ENCODE results near the gene TLR8.

The TLR8 gene

GRCh38 chrX:12906046-12906761 lies at the start of gene TLR8:
Gene TLR8, plus strand, starts transcription at chrX:12906620. Its CDS starts 87 bp downstream, at chrX:12906707.
- no peak for ATAC-seq
- no peak for TF ChIP-seq ZFP3 (CRISPR knock-in tag; IDR thresholded peaks at IDR 0.05)
- no peak for TF ChIP-seq OSR1 (CRISPR knock-in tag; IDR thresholded peaks at IDR 0.05)
- TF ChIP-seq ZNF565 (CRISPR knock-in tag; conservative IDR thresholded peaks at IDR 0.05; ENCODE audit: low read depth): no peak
- TF ChIP-seq ZFP30 (CRISPR knock-in tag; IDR thresholded peaks at IDR 0.05): no peak
- TF ChIP-seq PATZ1 (CRISPR knock-in tag; IDR thresholded peaks at IDR 0.05; ENCODE audit: borderline replicate concordance): no peak
- no peak for TF ChIP-seq ISL1 (CRISPR knock-in tag; IDR thresholded peaks at IDR 0.05)
- TF ChIP-seq CREB5 (CRISPR knock-in tag; IDR thresholded peaks at IDR 0.05; ENCODE audit: low read depth): no peak
- no peak for TF ChIP-seq SNAI2 (CRISPR knock-in tag; IDR thresholded peaks at IDR 0.05)
- TF ChIP-seq BACH2 (CRISPR knock-in tag; IDR thresholded peaks at IDR 0.05; ENCODE audit: borderline replicate concordance): no peak
- TF ChIP-seq ESRRG (CRISPR knock-in tag; IDR thresholded peaks at IDR 0.05): no peak
- no peak for TF ChIP-seq GLIS3 (CRISPR knock-in tag; IDR thresholded peaks at IDR 0.05)
- TF ChIP-seq TCF4 (CRISPR knock-in tag; IDR thresholded peaks at IDR 0.05; ENCODE audit: borderline replicate concordance): no peak
- no peak for TF ChIP-seq CSDC2 (CRISPR knock-in tag; IDR thresholded peaks at IDR 0.05)
- no peak for TF ChIP-seq ZNF8 (CRISPR knock-in tag; IDR thresholded peaks at IDR 0.05)
- no peak for TF ChIP-seq CSRNP3 (CRISPR knock-in tag; IDR thresholded peaks at IDR 0.05)
- no peak for TF ChIP-seq ARNTL (CRISPR knock-in tag; IDR thresholded peaks at IDR 0.05; ENCODE audit: borderline replicate concordance, low read depth)

GRCh38 chrX:12865359-12865758 lies 41.1 kb upstream of the TLR8 start:
- ATAC-seq: no peak
- TF ChIP-seq RARB (CRISPR knock-in tag; IDR thresholded peaks at IDR 0.05): no peak
- TF ChIP-seq TCF4 (CRISPR knock-in tag; IDR thresholded peaks at IDR 0.05; ENCODE audit: borderline replicate concordance): no peak
- no peak for TF ChIP-seq ZC3H10 (CRISPR knock-in tag; IDR thresholded peaks at IDR 0.05)
- no peak for TF ChIP-seq TSHZ2 (CRISPR knock-in tag; IDR thresholded peaks at IDR 0.05)
- no peak for TF ChIP-seq PATZ1 (CRISPR knock-in tag; IDR thresholded peaks at IDR 0.05; ENCODE audit: borderline replicate concordance)
- TF ChIP-seq POU6F1 (CRISPR knock-in tag; IDR thresholded peaks at IDR 0.05; ENCODE audit: borderline replicate concordance, low read depth): no peak
- no peak for TF ChIP-seq ESRRG (CRISPR knock-in tag; IDR thresholded peaks at IDR 0.05)
- TF ChIP-seq ZFP30 (CRISPR knock-in tag; IDR thresholded peaks at IDR 0.05): no peak
- TF ChIP-seq ZNF70 (CRISPR knock-in tag; IDR thresholded peaks at IDR 0.05): no peak
- TF ChIP-seq PPARA (CRISPR knock-in tag; IDR thresholded peaks at IDR 0.05; ENCODE audit: borderline replicate concordance): no peak
- no peak for TF ChIP-seq CREB5 (CRISPR knock-in tag; IDR thresholded peaks at IDR 0.05; ENCODE audit: low read depth)
- no peak for TF ChIP-seq ARNTL (CRISPR knock-in tag; IDR thresholded peaks at IDR 0.05; ENCODE audit: borderline replicate concordance, low read depth)
- TF ChIP-seq CSRNP3 (CRISPR knock-in tag; IDR thresholded peaks at IDR 0.05): no peak
- TF ChIP-seq ISL1 (CRISPR knock-in tag; IDR thresholded peaks at IDR 0.05): no peak
- TF ChIP-seq SNAI2 (CRISPR knock-in tag; IDR thresholded peaks at IDR 0.05): no peak
- TF ChIP-seq TOX (CRISPR knock-in tag; IDR thresholded peaks at IDR 0.05; ENCODE audit: borderline replicate concordance): no peak
